HG02763 (cell line): ENCODE data around the gene SLC25A4.
A peak's percentile ranks its signal among the peaks of the same experiment; 100 is the strongest.
"Not testable (repeated sequence)": the region's sequence is repeated elsewhere in the genome, so short reads cannot be mapped to it uniquely, and the experiment has no call there.

Experiments used
- ATAC-seq: cut with Tn5 transposase; IDR thresholded peaks from one replicate; pipeline ENCODE4 v1.9.1; 2021; ENCODE audit warnings: mild to moderate bottlenecking, moderate library complexity; ENCODE audit not compliant: unreplicated experiment

Gene SLC25A4

GRCh38 chr4:185171373-185172071 lies 28.5 kb downstream of the SLC25A4 start:
- peak; percentile 79 for ATAC-seq

GRCh38 chr4:185179488-185179887 lies 36.4 kb downstream of the SLC25A4 start:
- ATAC-seq, result no peak

- ATAC-seq, result no peak
These were observed 39.2 kb downstream of the SLC25A4 start for GRCh38 chr4:185182239-185182638.

GRCh38 chr4:185183622-185184281 lies 40.7 kb downstream of the SLC25A4 start:
- ATAC-seq, result peak; percentile 73

- ATAC-seq, result no peak
These were observed 43.7 kb downstream of the SLC25A4 start for GRCh38 chr4:185186769-185187168.

GRCh38 chr4:185189606-185190305 lies 46.7 kb downstream of the SLC25A4 start:
- ATAC-seq, result no peak

GRCh38 chr4:185190306-185190856 lies 47.3 kb downstream of the SLC25A4 start:
- no peak for ATAC-seq

- peak; percentile 51 for ATAC-seq
These were observed 49.0 kb downstream of the SLC25A4 start for GRCh38 chr4:185192059-185192458.

GRCh38 chr4:185194924-185195888 lies 52.1 kb downstream of the SLC25A4 start:
- ATAC-seq, result no peak

GRCh38 chr4:185196437-185196836 lies 53.4 kb downstream of the SLC25A4 start:
- ATAC-seq, result no peak

GRCh38 chr4:185198189-185198588 lies 55.1 kb downstream of the SLC25A4 start:
- ATAC-seq, result not testable (repeated sequence)
